HL-60 (cell line): Measurements from ENCODE around the gene NBAS.

ENCODE experiments used
- GABPA ChIP-seq: IDR thresholded peaks from 2 replicates; pipeline ENCODE4 v1.6.1; 2012; ENCODE audit warnings: low read depth
- POLR2AphosphoS5 ChIP-seq: IDR thresholded peaks from 2 replicates; pipeline ENCODE4 v1.6.1; 2012; ENCODE audit warnings: low read depth
- SPI1 ChIP-seq: IDR thresholded peaks from 2 replicates; pipeline ENCODE4 v1.6.1; 2012; ENCODE audit warnings: low read depth, mild to moderate bottlenecking, borderline replicate concordance
- TF ChIP-seq, protein P1 (sequence below): IDR thresholded peaks from one replicate; pipeline ENCODE4 v1.5.1; 2011; ENCODE audit warnings: low read length, control low read depth, inconsistent platforms; ENCODE audit not compliant: insufficient read depth
- TF ChIP-seq, protein P2 (sequence below): IDR thresholded peaks from 2 replicates; pipeline ENCODE4 v1.6.1; 2012; ENCODE audit warnings: low read depth; ENCODE audit not compliant: insufficient replicate concordance

DNA sequence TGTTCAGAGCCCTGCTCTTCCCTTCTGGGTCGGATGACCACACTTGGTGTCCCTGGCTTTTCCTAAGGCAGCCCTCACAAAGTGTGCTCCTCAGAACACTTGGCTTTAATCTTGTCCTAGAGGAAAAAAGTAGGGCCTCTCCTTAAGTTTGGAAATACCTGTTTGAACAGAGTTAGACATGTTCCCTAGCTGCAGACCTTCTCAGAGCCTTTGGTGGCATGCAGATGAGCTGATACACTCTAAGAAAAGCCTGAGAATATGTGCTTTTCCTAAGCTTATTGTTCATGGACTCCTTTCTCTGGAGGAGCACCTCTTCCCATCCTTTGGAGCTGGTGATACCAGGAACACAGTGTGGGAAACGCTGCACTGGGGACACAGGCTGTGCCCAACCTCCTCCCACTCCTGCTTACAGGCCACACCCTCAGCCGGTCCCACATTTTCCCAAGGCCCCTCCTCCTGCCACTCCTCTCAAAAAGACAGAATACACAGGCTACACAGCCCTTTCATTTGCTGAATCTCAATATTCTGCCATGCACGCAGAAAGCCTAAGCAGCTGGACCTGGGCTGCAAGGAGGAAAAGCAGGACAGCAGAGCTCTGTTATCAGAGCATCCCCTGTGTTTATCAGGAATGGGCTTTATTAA, 443.6 kb downstream of the NBAS start:
- TF ChIP-seq, protein P1, sequence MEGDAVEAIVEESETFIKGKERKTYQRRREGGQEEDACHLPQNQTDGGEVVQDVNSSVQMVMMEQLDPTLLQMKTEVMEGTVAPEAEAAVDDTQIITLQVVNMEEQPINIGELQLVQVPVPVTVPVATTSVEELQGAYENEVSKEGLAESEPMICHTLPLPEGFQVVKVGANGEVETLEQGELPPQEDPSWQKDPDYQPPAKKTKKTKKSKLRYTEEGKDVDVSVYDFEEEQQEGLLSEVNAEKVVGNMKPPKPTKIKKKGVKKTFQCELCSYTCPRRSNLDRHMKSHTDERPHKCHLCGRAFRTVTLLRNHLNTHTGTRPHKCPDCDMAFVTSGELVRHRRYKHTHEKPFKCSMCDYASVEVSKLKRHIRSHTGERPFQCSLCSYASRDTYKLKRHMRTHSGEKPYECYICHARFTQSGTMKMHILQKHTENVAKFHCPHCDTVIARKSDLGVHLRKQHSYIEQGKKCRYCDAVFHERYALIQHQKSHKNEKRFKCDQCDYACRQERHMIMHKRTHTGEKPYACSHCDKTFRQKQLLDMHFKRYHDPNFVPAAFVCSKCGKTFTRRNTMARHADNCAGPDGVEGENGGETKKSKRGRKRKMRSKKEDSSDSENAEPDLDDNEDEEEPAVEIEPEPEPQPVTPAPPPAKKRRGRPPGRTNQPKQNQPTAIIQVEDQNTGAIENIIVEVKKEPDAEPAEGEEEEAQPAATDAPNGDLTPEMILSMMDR: no peak
- TF ChIP-seq, protein P2, sequence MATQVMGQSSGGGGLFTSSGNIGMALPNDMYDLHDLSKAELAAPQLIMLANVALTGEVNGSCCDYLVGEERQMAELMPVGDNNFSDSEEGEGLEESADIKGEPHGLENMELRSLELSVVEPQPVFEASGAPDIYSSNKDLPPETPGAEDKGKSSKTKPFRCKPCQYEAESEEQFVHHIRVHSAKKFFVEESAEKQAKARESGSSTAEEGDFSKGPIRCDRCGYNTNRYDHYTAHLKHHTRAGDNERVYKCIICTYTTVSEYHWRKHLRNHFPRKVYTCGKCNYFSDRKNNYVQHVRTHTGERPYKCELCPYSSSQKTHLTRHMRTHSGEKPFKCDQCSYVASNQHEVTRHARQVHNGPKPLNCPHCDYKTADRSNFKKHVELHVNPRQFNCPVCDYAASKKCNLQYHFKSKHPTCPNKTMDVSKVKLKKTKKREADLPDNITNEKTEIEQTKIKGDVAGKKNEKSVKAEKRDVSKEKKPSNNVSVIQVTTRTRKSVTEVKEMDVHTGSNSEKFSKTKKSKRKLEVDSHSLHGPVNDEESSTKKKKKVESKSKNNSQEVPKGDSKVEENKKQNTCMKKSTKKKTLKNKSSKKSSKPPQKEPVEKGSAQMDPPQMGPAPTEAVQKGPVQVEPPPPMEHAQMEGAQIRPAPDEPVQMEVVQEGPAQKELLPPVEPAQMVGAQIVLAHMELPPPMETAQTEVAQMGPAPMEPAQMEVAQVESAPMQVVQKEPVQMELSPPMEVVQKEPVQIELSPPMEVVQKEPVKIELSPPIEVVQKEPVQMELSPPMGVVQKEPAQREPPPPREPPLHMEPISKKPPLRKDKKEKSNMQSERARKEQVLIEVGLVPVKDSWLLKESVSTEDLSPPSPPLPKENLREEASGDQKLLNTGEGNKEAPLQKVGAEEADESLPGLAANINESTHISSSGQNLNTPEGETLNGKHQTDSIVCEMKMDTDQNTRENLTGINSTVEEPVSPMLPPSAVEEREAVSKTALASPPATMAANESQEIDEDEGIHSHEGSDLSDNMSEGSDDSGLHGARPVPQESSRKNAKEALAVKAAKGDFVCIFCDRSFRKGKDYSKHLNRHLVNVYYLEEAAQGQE: no peak
- TF ChIP-seq POLR2AphosphoS5: no peak
- TF ChIP-seq GABPA: no peak
- no peak for TF ChIP-seq SPI1
